Upper lobe of left lung (tissue), 6 donors: ENCODE measurements around the gene ATP8B3. TPM values are rescaled to one million over a fixed set of nuclear protein-coding genes. Genes with fewer than 3 reads are reported as not detected.

Source experiments
- ATAC-seq, 2 donors: fragments of 200-7000 bp; cut with Tn5 transposase; one replicate each; pipeline ENCODE4 v1.9.1; 2022; ENCODE audit warnings: mild to moderate bottlenecking in 2 of 2, moderate library complexity in 2 of 2; ENCODE audit not compliant: low FRiP score in 2 of 2
- DNase-seq, 2 donors: peaks; one replicate each; pipeline ENCODE4 v3.0.0-alpha.2; 2019 to 2020
- H3K27ac ChIP-seq, 4 donors: fragments of 200-600 bp; sonication (generic); one replicate each; pipeline ENCODE4 v1.5.1; 2016 to 2019
- H3K27me3 ChIP-seq, 4 donors: fragments of 200-600 bp; sonication (generic); one replicate each; pipeline ENCODE4 v1.5.1; 2017 to 2019
- H3K36me3 ChIP-seq, 4 donors: fragments of 200-600 bp; sonication (generic); one replicate each; pipeline ENCODE4 v1.5.1; 2016 to 2019
- H3K4me1 ChIP-seq, 4 donors: fragments of 200-600 bp; sonication (generic); one replicate each; pipeline ENCODE4 v1.5.1; 2018 to 2019
- H3K4me3 ChIP-seq, 4 donors: fragments of 200-600 bp; sonication (generic); one replicate each; pipeline ENCODE4 v1.5.1; 2017 to 2019; ENCODE audit warnings: mild to moderate bottlenecking in 2 of 4, moderate library complexity in 1 of 4
- H3K9me3 ChIP-seq, 4 donors: fragments of 200-600 bp; sonication (generic); one replicate each; pipeline ENCODE4 v1.5.1; 2018 to 2019
- CTCF ChIP-seq, 6 experiments: fragments of 450-650 bp in 4 of 6; fragments of 200-600 bp in 2 of 6; sonication (generic) in 2 of 6; IDR thresholded peaks; one replicate each; pipeline ENCODE4 v1.5.1; 2016 to 2019; ENCODE audit warnings: antibody characterized with exemption in 6 of 6
- EP300 ChIP-seq, 4 donors: sonication (generic); formaldehyde crosslinking; IDR thresholded peaks; one replicate each; pipeline ENCODE4 v1.5.1; 2017; ENCODE audit warnings: antibody characterized with exemption in 4 of 4, control low read depth in 2 of 4
- POLR2A ChIP-seq, 4 donors: fragments of 450-650 bp; IDR thresholded peaks; one replicate each; pipeline ENCODE4 v1.5.1; 2016 to 2017; ENCODE audit warnings: antibody characterized with exemption in 4 of 4, mild to moderate bottlenecking in 2 of 4
- POLR2AphosphoS5 ChIP-seq, 2 donors: sonication (generic); formaldehyde crosslinking; IDR thresholded peaks; one replicate each; pipeline ENCODE4 v1.5.1; 2017; ENCODE audit warnings: antibody characterized with exemption in 2 of 2
- WGBS, 2 donors: methylation state at CpG; one replicate each; pipeline ENCODE4 v1.1.5; 2017 to 2018; 5-methylcytosine and 5-hydroxymethylcytosine counted together
- total RNA-seq, 6 donors: library from RNA; depleted of rRNA in 4 of 6; stranded (reverse); fragments of >200 nt in 4 of 6; gene quantifications; one replicate each; pipeline versions ENCODE4 v1.1.0 to v1.2.1, GENCODE V29; 2016 to 2021
- donor health status: DM: no; HTN: no; CAD: no; lungs with moderate emphysema.
- donor health status: DM: no; HTN: yes; CAD: no; lungs with severe emphysema.

ATP8B3 gene
- total RNA-seq, 6 donors from 2014 or later = under 0.01 to 6.2 (median 1.1) TPM

- no peak overlapping the region for H3K4me3 ChIP-seq
These were observed 33.0 kb upstream of the ATP8B3 start for GRCh38 chr19:1845125-1845515.

DNA sequence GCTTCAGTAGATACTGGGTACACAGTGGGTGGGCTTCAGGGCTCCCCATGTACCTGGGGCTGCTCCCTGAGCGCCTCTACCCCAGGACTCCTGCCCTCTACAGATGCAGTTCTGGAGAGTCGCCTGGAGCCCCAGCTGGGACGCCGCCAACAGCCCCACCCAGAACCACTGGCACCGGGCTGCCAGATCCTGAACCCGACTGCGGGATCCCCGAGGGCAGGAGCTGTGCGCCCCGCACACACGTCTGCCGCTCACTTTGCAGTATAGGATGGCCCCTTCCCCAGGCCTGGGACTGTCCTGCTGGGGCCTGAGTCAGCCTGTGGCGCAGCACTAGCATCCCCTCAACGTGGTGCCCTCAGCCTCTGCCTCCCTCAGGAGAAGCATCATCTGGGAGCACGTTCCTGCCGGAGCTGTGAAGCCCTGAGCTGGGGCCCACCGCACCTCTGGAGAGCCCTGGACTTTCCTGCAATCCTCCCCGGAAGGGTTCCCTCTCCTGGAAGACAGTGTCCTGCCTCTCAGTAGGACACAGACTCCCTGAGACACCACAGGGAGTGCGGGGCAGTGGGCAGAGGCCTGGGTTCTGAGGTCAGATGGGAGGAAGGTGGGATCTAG lies 32.5 kb upstream of the ATP8B3 start:
- Histone ChIP-seq H3K9me3 (no peaks in the 10 kb centered on the region), H3K36me3 (peaks cover 0 to 19% (median 1%) of the 10 kb centered on the region in 4 donors), H3K4me3 (no peak overlapping the region), H3K27me3 (no peaks in the 10 kb centered on the region), H3K4me1 (peaks cover 63 to 87% (median 69%) of the 10 kb centered on the region in 4 donors), H3K27ac (peak overlapping the region in 2 of 4 donors; percentile 2 to 64)
- ATAC-seq (no peak), DNase-seq (peak in 1 of 2 donors; percentile 80)
- TF ChIP-seq POLR2AphosphoS5 (IDR thresholded peaks at IDR 0.05) (no peak), CTCF (IDR thresholded peaks at IDR 0.05) (no peak), EP300 (IDR thresholded peaks at IDR 0.05) (no peak), POLR2A (IDR thresholded peaks at IDR 0.05) (no peak)
- 80 to 87% methylated on average over 4 to 12 of the region's 19 CpGs for WGBS, 2 donors

More at GRCh38 chr19:1845125-1845515, 33.0 kb upstream of the ATP8B3 start:
- Histone ChIP-seq H3K27ac (no peak overlapping the region), H3K36me3 (peaks cover 0 to 14% (median 0%) of the 10 kb centered on the region in 4 donors), H3K9me3 (no peaks in the 10 kb centered on the region), H3K27me3 (no peaks in the 10 kb centered on the region), H3K4me1 (peaks cover 58 to 82% (median 64%) of the 10 kb centered on the region in 4 donors)
- 81 to 85% methylated on average over 5 to 16 of the region's 16 CpGs for WGBS, 2 donors
- TF ChIP-seq CTCF (IDR thresholded peaks at IDR 0.05) (no peak), EP300 (IDR thresholded peaks at IDR 0.05) (no peak), POLR2AphosphoS5 (IDR thresholded peaks at IDR 0.05) (no peak), POLR2A (IDR thresholded peaks at IDR 0.05) (no peak)
- DNase-seq = no peak
- no peak for ATAC-seq

DNA sequence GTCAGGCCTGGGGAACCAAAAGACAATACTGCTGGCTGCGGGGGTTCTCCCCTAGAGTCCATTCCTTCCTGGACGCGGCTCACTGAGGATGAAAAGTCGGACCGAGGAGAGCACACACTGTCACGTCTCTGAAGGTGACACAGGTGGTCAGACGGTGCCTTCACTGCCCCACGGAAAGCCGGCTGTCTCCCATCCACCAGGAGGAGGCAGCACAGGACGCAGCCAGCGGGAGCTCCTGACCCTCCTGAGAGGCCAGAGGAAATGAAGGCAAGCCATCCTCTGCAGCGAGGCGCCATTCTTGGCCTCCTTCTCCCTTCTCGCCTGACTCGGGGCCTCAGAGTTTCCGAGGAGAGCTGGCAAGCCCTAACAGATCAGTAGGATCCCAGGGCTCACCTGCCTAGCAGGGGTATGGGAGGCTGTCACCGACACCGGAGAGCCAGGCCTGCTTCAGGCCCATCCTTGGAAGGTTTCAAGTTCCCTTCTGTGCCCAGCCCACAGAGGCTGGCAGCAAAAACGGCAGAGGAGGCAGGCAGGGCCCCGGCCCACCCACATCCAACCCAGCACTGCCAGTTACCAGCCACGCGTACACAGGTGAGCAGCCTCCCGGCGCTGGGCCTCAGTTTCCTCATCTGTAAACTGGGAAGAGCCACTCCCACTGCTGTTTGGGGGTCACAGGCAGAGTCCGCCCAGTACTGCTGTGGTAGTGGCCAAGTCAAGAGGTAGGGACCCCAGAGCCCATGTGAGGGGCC lies 31.7 kb upstream of the ATP8B3 start:
- Histone ChIP-seq H3K4me1 (peaks cover 67 to 91% (median 72%) of the 10 kb centered on the region in 4 donors), H3K36me3 (peaks cover 0 to 24% (median 3%) of the 10 kb centered on the region in 4 donors), H3K9me3 (no peaks in the 10 kb centered on the region), H3K4me3 (no peak overlapping the region), H3K27me3 (no peaks in the 10 kb centered on the region), H3K27ac (peak overlapping the region in 2 of 4 donors; percentile 31 to 64)
- TF ChIP-seq POLR2A (IDR thresholded peaks at IDR 0.05) = no peak
- TF ChIP-seq EP300 (IDR thresholded peaks at IDR 0.05) = no peak
- no peak for TF ChIP-seq POLR2AphosphoS5 (IDR thresholded peaks at IDR 0.05)
- DNase-seq (no peak), ATAC-seq (no peak)
- 77 to 82% methylated on average over 12 to 24 of the region's 25 CpGs for WGBS, 2 donors

DNA sequence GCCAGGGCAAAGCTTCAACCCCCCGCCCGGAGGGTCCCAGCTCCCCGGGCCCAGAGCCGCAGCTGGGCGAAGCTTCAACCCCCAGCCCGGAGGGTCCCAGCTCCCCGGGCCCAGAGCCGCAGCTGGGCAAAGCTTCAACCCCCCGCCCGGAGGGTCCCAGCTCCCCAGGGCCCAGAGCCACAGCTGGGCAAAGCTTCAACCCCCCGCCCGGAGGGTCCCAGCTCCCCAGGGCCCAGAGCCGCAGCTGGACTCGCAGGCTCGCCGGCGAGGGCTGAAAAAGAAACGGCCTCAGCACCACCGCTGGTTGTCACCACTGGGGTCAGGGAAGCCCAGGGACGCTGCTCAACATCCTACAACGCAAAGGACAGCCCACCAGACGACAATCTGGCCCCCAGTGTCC lies 31.0 kb upstream of the ATP8B3 start:
- Histone ChIP-seq H3K9me3 (no peaks in the 10 kb centered on the region), H3K27ac (peak overlapping the region in 2 of 4 donors; percentile 18 to 31), H3K36me3 (peaks cover 0 to 27% (median 3%) of the 10 kb centered on the region in 4 donors), H3K4me3 (no peak overlapping the region), H3K27me3 (no peaks in the 10 kb centered on the region), H3K4me1 (peaks cover 67 to 95% (median 72%) of the 10 kb centered on the region in 4 donors)
- DNase-seq (peak in 1 of 2 donors; percentile 67), ATAC-seq (no peak)
- 86 to 100% methylated on average over 1 to 22 of the region's 22 CpGs for WGBS, 2 donors
- TF ChIP-seq EP300 (IDR thresholded peaks at IDR 0.05) (no peak), POLR2AphosphoS5 (IDR thresholded peaks at IDR 0.05) (no peak), CTCF (IDR thresholded peaks at IDR 0.05) (no peak), POLR2A (IDR thresholded peaks at IDR 0.05) (no peak)

DNA sequence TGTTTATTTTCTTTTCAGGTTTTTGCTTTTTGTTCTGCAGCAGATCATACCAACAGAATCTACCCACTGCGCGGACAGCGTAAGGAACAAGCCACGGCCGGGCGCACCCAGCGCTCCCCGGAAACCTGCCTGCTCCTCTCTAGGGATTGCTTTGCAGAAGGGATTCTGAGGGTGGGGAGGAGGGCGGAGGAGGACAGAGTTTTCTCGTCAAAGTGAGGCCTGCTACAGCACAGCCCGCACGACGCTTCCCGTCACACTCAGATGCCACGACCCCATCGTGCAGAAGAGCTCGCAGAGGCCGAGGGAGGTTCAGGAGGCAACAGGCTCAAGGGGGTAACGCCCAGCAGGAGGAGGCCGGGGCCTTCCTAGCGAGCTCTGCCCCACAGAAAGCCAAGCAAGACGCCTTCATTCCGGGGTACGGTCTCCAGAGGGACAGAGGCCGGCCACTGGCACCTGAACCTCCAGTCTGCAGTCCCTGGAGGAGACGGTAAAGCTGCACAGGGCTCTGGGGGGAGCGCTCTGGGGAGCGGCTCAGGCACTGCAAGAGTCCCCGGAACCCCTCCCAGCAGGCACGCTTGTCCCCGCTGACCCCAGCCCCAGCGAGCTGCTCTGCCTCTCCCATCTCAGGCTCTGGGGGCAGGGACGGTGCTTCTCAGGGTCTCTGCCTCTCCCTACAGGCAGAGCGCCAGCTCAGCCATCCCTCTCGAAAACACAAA lies 29.3 kb upstream of the ATP8B3 start:
- TF ChIP-seq CTCF (IDR thresholded peaks at IDR 0.05) (no peak), EP300 (IDR thresholded peaks at IDR 0.05) (no peak), POLR2AphosphoS5 (IDR thresholded peaks at IDR 0.05) (no peak), POLR2A (IDR thresholded peaks at IDR 0.05) (no peak)
- Histone ChIP-seq H3K4me1 (peaks cover 64 to 98% (median 72%) of the 10 kb centered on the region in 4 donors), H3K27me3 (no peaks in the 10 kb centered on the region), H3K27ac (peak overlapping the region; percentile 43 to 71 (median 53)), H3K36me3 (peaks cover 0 to 27% (median 3%) of the 10 kb centered on the region in 4 donors), H3K9me3 (no peaks in the 10 kb centered on the region), H3K4me3 (peak overlapping the region in 3 of 4 donors; percentile 30 to 45 (median 33))
- DNase-seq (peak in 1 of 2 donors; percentile 73), ATAC-seq (no peak)
- 60 to 69% methylated on average over 24 to 35 of the region's 35 CpGs for WGBS, 2 donors
